GM12878 (cell line): ENCODE results near the gene MEGF9. TPM values are rescaled to one million over a fixed set of nuclear protein-coding genes. Genes with fewer than 3 reads are reported as not detected.

ENCODE experiments used
- ATAC-seq: fragments of 200-7000 bp; cut with Tn5 transposase; 3 replicates; pipeline ENCODE4 v1.9.1; 2020; ENCODE audit warnings: mild to moderate bottlenecking, moderate library complexity
- BruUV-seq: library from RNA; stranded (reverse); fragments of 400-500 nt; replicated peaks from 2 replicates; lab custom pipeline; 2021; lab: Mats Ljungman, UMichigan
- CTCF ChIA-PET: fragments of 300-600 bp; sonication (Branson Sonifier 250); formaldehyde crosslinking; extraction: SDS; loops from one replicate; lab custom pipeline; 2021; ENCODE audit warnings: inconsistent platforms; lab: Yijun Ruan, JAX
- POLR2A ChIA-PET: fragments of 350-600 bp; formaldehyde crosslinking; extraction: SDS; loops from one replicate; lab custom pipeline; 2021; ENCODE audit warnings: inconsistent platforms; lab: Charles Lee
- RAD21 ChIA-PET: fragments of 300-600 bp; sonication (Branson Sonifier 250); formaldehyde crosslinking; loops from one replicate; lab custom pipeline; 2023; ENCODE audit warnings: antibody characterized with exemption; ENCODE audit not compliant: unreplicated experiment; lab: Charles Lee
- SMC1A ChIA-PET: fragments of 300-600 bp; sonication (Branson Sonifier 250); formaldehyde crosslinking; loops from one replicate; lab custom pipeline; 2023; ENCODE audit not compliant: unreplicated experiment, uncharacterized antibody; lab: Charles Lee
- DNase-seq: peaks from one replicate; pipeline ENCODE4 v3.0.0-alpha.2; 2011; ENCODE audit warnings: low read depth, low spot score
- FAIRE-seq: peaks from 3 replicates; lab custom pipeline; 2011; peaks lifted over from hg19 to GRCh38; lab: Jason Lieb, UNC
- H2AFZ ChIP-seq: 2 replicates; pipeline ENCODE4 v1.6.0; 2011; ENCODE audit warnings: low read depth, low read length, control low read depth; ENCODE audit not compliant: control insufficient read depth
- H3K27ac ChIP-seq: 2 replicates; pipeline ENCODE4 v1.5.1; 2011; ENCODE audit warnings: control low read depth; ENCODE audit not compliant: control insufficient read depth, insufficient read depth
- H3K27me3 ChIP-seq, 2 experiments: replicated peaks in 1 of 2; 2 replicates each; pipeline versions ENCODE4 v1.6.0 to v1.6.1; 2011; ENCODE audit warnings: low read length in 1 of 2; ENCODE audit not compliant: control insufficient read depth in 2 of 2, insufficient read depth in 2 of 2
- H3K36me3 ChIP-seq, 2 experiments: 2 replicates each; pipeline ENCODE4 v1.5.1; 2011; ENCODE audit warnings: low read length in 1 of 2; ENCODE audit not compliant: control insufficient read depth in 2 of 2, insufficient read depth in 2 of 2
- H3K4me1 ChIP-seq: 2 replicates; pipeline ENCODE4 v1.6.1; 2011; ENCODE audit warnings: mild to moderate bottlenecking, low read length, moderate library complexity, mixed read lengths; ENCODE audit not compliant: control insufficient read depth, insufficient read depth
- H3K4me2 ChIP-seq: 2 replicates; pipeline ENCODE4 v1.6.0; 2011; ENCODE audit warnings: control low read depth; ENCODE audit not compliant: control insufficient read depth, insufficient read depth
- H3K4me3 ChIP-seq: fragments of 200-600 bp; sonication (generic); 2 replicates; pipeline ENCODE4 v1.5.1; 2016
- H3K79me2 ChIP-seq: 2 replicates; pipeline ENCODE4 v1.6.0; 2011; ENCODE audit warnings: low read length; ENCODE audit not compliant: control insufficient read depth, insufficient read depth
- H3K9ac ChIP-seq: 2 replicates; pipeline ENCODE4 v1.8.0; 2011; ENCODE audit warnings: low read length, control low read depth, mixed read lengths; ENCODE audit not compliant: control insufficient read depth, insufficient read depth
- H3K9me3 ChIP-seq: replicated peaks from 3 replicates; pipeline ENCODE4 v1.5.1; 2011; ENCODE audit warnings: mild to moderate bottlenecking, low read length; ENCODE audit not compliant: control insufficient read depth, insufficient read depth
- H4K20me1 ChIP-seq: 2 replicates; pipeline ENCODE4 v1.6.0; 2011; ENCODE audit not compliant: control insufficient read depth, insufficient read depth
- CREB1 ChIP-seq: IDR thresholded peaks from 2 replicates; pipeline ENCODE4 v1.6.1; 2012; ENCODE audit warnings: low read depth, mild to moderate bottlenecking, inconsistent platforms
- HDAC2 ChIP-seq: fragments of 200-600 bp; sonication (generic); IDR thresholded peaks from 2 replicates; pipeline ENCODE4 v1.6.1; 2017
- JUNB ChIP-seq: IDR thresholded peaks from 2 replicates; pipeline ENCODE4 v1.6.1; 2016; ENCODE audit warnings: antibody characterized with exemption, mild to moderate bottlenecking
- PRDM15 ChIP-seq: fragments of 450-650 bp; formaldehyde crosslinking; IDR thresholded peaks from 2 replicates; pipeline ENCODE4 v1.4.0; 2020; ENCODE audit warnings: mild to moderate bottlenecking, moderate library complexity
- SMAD1 ChIP-seq: fragments of 450-650 bp; IDR thresholded peaks from 2 replicates; pipeline ENCODE4 v1.6.1; 2018; ENCODE audit warnings: mild to moderate bottlenecking, low read depth; ENCODE audit not compliant: partially characterized antibody
- SREBF1 ChIP-seq: IDR thresholded peaks from 2 replicates; pipeline ENCODE4 v1.6.1; 2012; ENCODE audit warnings: mild to moderate bottlenecking, low read length
- WGBS: methylation state at CpG from one replicate; pipeline ENCODE4 v1.1.6; 2016; ENCODE audit warnings: low lambda C conversion rate; ENCODE audit not compliant: insufficient replicate concordance, insufficient coverage; ENCODE audit errors: missing lambda C conversion rate; 5-methylcytosine and 5-hydroxymethylcytosine counted together
- in situ Hi-C: fragments of 300-500 bp; cut with MboI; formaldehyde crosslinking; loops from 9 replicates; pipeline ENCODE4 v1.14.3; 2018; ENCODE audit warnings: mixed read lengths
- intact Hi-C: fragments of 100-400 bp; cut with micrococcal nuclease; formaldehyde crosslinking; loops from one replicate; pipeline ENCODE4 v1.14.2; 2022; ENCODE audit not compliant: unreplicated experiment
- polyA plus RNA-seq, 11 experiments: library from polyadenylated mRNA; depleted of rRNA in 4 of 11; unstranded in 6 of 11; stranded (reverse) in 5 of 11; fragments of >200 nt; fragmentation: Nextera tagmentation in 4 of 11; fragmentation: Illumina TruSeq in 1 of 11; extraction: Ambion mirVana in 4 of 11; extraction: Trizol in 1 of 11; gene quantifications; 1 replicate in 1 of 11; 2 replicates in 10 of 11; pipeline versions ENCODE4 v1.2.1 to v1.2.3, GENCODE V29; 2011 to 2016; ENCODE audit warnings: inconsistent platforms in 2 of 11, missing spikeins in 2 of 11, low read depth in 1 of 11
- total RNA-seq, 4 experiments: library from RNA; depleted of rRNA in 3 of 4; stranded (reverse); fragments of >200 nt in 3 of 4; fragmentation: Illumina TruSeq in 1 of 4; extraction: Trizol in 1 of 4; gene quantifications; 2 replicates each; pipeline versions ENCODE4 v1.2.1 to v1.2.3, GENCODE V29; 2013 to 2021
- TF ChIP-seq, protein P1 (sequence below): IDR thresholded peaks from 2 replicates; pipeline ENCODE4 v1.6.1; 2011; ENCODE audit warnings: mild to moderate bottlenecking, low read depth, low read length, moderate library complexity; ENCODE audit not compliant: insufficient replicate concordance

Gene MEGF9
- total and polyA plus RNA-seq, 10 of the 15 experiments (the other 5 are each of a cell fraction or from before 2014, with no cell fraction given) = 0.71 to 5.1 (median 2.6) TPM

GRCh38 chr9:120635011-120635410 lies 79.3 kb downstream of the MEGF9 start:
- ChIA-PET CTCF (interaction anchor here (0.6 to 0.9 kb wide), 3 partner anchors 72 to 409 kb away, joined by 3 read pairs; no protein-coding TSS in a partner anchor), SMC1A (no interaction called here), RAD21 (no interaction called here), POLR2A (interaction anchor here (0.5 kb wide), 1 partner anchor 54 kb away, joined by 5 read pairs; no protein-coding TSS in a partner anchor)
- no peaks in the 10 kb centered on the region for H3K79me2 ChIP-seq
- peaks cover 4% of the 10 kb centered on the region; the same call in 2 of the 3 replicates for H3K9me3 ChIP-seq
- BruUV-seq = no TSS peak
- H3K27ac ChIP-seq = no peak overlapping the region
- H3K27me3 ChIP-seq = no peaks in the 10 kb centered on the region
- no peak for FAIRE-seq
- TF ChIP-seq PRDM15 (no peak), HDAC2 (no peak), CREB1 (no peak), JUNB (no peak), SREBF1 (no peak), SMAD1 (no peak)
- TF ChIP-seq, protein P1, sequence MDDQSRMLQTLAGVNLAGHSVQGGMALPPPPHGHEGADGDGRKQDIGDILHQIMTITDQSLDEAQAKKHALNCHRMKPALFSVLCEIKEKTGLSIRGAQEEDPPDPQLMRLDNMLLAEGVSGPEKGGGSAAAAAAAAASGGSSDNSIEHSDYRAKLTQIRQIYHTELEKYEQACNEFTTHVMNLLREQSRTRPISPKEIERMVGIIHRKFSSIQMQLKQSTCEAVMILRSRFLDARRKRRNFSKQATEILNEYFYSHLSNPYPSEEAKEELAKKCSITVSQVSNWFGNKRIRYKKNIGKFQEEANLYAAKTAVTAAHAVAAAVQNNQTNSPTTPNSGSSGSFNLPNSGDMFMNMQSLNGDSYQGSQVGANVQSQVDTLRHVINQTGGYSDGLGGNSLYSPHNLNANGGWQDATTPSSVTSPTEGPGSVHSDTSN = no peak
- in situ Hi-C loops = no loop called here
- no peak for DNase-seq
- intact Hi-C loops = no loop called here
- H3K4me2 ChIP-seq = no peak overlapping the region
- no peaks in the 10 kb centered on the region for H3K4me1 ChIP-seq
- no peak overlapping the region for H2AFZ ChIP-seq
- no peaks in the 10 kb centered on the region for H4K20me1 ChIP-seq
- H3K36me3 ChIP-seq = no peaks in the 10 kb centered on the region
- ATAC-seq = no peak
- H3K4me3 ChIP-seq = no peak overlapping the region
- H3K9ac ChIP-seq = no peak overlapping the region
- WGBS = 93% methylated on average over 1 of the region's 1 CpG
